DND-41 (cell line): ENCODE measurements around the gene VWC2.

Experiments
- ATAC-seq: fragments of 200-7000 bp; cut with Tn5 transposase; 3 replicates; pipeline ENCODE4 v1.9.1; 2021; ENCODE audit warnings: low read depth; ENCODE audit not compliant: insufficient read depth
- DNase-seq: peaks from one replicate; pipeline ENCODE4 v3.0.0-alpha.2; 2020
- H2AFZ ChIP-seq: 2 replicates; pipeline ENCODE4 v1.6.0; 2012; ENCODE audit warnings: low read depth, low read length
- H3K27ac ChIP-seq: 2 replicates; pipeline ENCODE4 v1.5.1; 2012; ENCODE audit warnings: low read length, inconsistent platforms
- H3K27me3 ChIP-seq: fragments of 200-600 bp; sonication (generic); 2 replicates; pipeline ENCODE4 v1.6.0; 2012; ENCODE audit warnings: low read length, mild to moderate bottlenecking, inconsistent platforms; ENCODE audit not compliant: insufficient read depth, poor library complexity
- H3K36me3 ChIP-seq: 2 replicates; pipeline ENCODE4 v1.5.1; 2012; ENCODE audit warnings: low read length, inconsistent platforms; ENCODE audit not compliant: insufficient read depth
- H3K4me1 ChIP-seq: 2 replicates; pipeline ENCODE4 v1.5.1; 2012; ENCODE audit warnings: mild to moderate bottlenecking, low read length; ENCODE audit not compliant: insufficient read depth
- H3K4me2 ChIP-seq: 2 replicates; pipeline ENCODE4 v1.6.0; 2012; ENCODE audit warnings: mild to moderate bottlenecking, moderate library complexity, low read length, inconsistent platforms; ENCODE audit not compliant: insufficient read depth
- H3K4me3 ChIP-seq, 2 experiments: fragments of 200-600 bp in 1 of 2; shearing (Covaris generic) in 1 of 2; 2 replicates each; pipeline ENCODE4 v1.5.1; 2012 to 2016; ENCODE audit warnings: inconsistent platforms in 2 of 2, low read length in 2 of 2, mild to moderate bottlenecking in 2 of 2, low read depth in 1 of 2, moderate library complexity in 1 of 2
- H3K79me2 ChIP-seq: 2 replicates; pipeline ENCODE4 v1.6.0; 2012; ENCODE audit warnings: low read length, inconsistent platforms; ENCODE audit not compliant: insufficient read depth
- H3K9ac ChIP-seq: 2 replicates; pipeline ENCODE4 v1.6.0; 2012; ENCODE audit warnings: low read depth, mild to moderate bottlenecking, inconsistent platforms, low read length, moderate library complexity
- H3K9me3 ChIP-seq: 2 replicates; pipeline ENCODE4 v1.5.1; 2012; ENCODE audit warnings: low read length, moderate library complexity, mild to moderate bottlenecking, inconsistent platforms; ENCODE audit not compliant: insufficient read depth, severe bottlenecking
- H4K20me1 ChIP-seq: 2 replicates; pipeline ENCODE4 v1.6.0; 2012; ENCODE audit warnings: low read length; ENCODE audit not compliant: insufficient read depth
- EZH2 ChIP-seq: IDR thresholded peaks from 3 replicates; pipeline ENCODE4 v1.6.1; 2012; ENCODE audit warnings: borderline replicate concordance, low read depth, mild to moderate bottlenecking, moderate library complexity, low read length, inconsistent platforms; ENCODE audit not compliant: severe bottlenecking
- TF ChIP-seq, protein P1 (sequence below): IDR thresholded peaks from 2 replicates; pipeline ENCODE4 v1.5.1; 2012; ENCODE audit warnings: borderline replicate concordance, low read length, moderate library complexity, mild to moderate bottlenecking; ENCODE audit not compliant: poor library complexity, severe bottlenecking; ENCODE audit errors: extremely low read depth

VWC2 gene

DNA sequence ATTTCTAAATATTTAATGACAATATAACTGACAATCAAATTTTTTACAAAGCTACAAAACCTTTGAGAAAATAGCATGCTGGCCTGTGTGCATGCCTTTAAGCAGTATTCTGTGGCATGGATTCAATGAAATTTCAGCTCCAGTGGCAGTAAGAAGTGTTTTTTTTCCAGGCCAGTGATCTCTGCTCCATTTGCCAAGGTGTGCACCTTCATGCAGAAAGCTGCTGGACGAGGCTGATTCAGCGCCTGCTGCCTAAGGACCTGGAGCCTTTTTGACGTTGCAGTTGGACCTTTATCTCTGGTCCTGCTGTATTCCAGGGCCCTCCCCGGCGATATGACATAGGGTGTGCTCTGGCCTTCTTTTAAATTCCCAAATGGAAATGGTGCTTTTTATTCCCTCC, 26.6 kb downstream of the VWC2 start:
- Histone ChIP-seq H3K79me2 (no peaks in the 10 kb centered on the region), H3K4me2 (no peak overlapping the region), H2AFZ (no peak overlapping the region), H3K9me3 (no peaks in the 10 kb centered on the region), H3K27ac (no peak overlapping the region), H3K4me1 (no peaks in the 10 kb centered on the region), H3K27me3 (peaks cover 3% of the 10 kb centered on the region), H3K4me3 (no peak overlapping the region), H3K36me3 (no peaks in the 10 kb centered on the region), H3K9ac (no peak overlapping the region), H4K20me1 (no peaks in the 10 kb centered on the region)
- TF ChIP-seq, protein P1, sequence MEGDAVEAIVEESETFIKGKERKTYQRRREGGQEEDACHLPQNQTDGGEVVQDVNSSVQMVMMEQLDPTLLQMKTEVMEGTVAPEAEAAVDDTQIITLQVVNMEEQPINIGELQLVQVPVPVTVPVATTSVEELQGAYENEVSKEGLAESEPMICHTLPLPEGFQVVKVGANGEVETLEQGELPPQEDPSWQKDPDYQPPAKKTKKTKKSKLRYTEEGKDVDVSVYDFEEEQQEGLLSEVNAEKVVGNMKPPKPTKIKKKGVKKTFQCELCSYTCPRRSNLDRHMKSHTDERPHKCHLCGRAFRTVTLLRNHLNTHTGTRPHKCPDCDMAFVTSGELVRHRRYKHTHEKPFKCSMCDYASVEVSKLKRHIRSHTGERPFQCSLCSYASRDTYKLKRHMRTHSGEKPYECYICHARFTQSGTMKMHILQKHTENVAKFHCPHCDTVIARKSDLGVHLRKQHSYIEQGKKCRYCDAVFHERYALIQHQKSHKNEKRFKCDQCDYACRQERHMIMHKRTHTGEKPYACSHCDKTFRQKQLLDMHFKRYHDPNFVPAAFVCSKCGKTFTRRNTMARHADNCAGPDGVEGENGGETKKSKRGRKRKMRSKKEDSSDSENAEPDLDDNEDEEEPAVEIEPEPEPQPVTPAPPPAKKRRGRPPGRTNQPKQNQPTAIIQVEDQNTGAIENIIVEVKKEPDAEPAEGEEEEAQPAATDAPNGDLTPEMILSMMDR: no peak
- TF ChIP-seq EZH2: no peak
- ATAC-seq: no peak
- no peak for DNase-seq

DNA sequence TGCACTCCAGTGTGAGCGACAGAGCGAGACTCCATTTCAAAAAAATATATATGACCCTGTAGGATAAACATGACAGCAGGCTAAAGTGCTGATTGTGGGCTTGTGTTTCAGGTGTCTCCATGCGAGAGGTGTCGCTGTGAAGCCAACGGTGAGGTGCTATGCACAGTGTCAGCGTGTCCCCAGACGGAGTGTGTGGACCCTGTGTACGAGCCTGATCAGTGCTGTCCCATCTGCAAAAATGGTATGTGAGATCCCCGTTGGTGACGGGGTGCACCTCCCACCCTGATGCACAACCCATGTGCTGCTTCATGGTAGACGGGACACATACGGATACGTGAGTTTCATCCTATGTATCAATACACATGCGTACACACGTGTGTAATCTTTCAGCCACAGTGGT, 29.2 kb downstream of the VWC2 start:
- ATAC-seq: no peak
- no peaks in the 10 kb centered on the region for H4K20me1 ChIP-seq
- no peak overlapping the region for H2AFZ ChIP-seq
- no peaks in the 10 kb centered on the region for H3K79me2 ChIP-seq
- H3K27ac ChIP-seq: no peak overlapping the region
- no peak overlapping the region for H3K4me3 ChIP-seq
- no peaks in the 10 kb centered on the region for H3K4me1 ChIP-seq
- H3K36me3 ChIP-seq: no peaks in the 10 kb centered on the region
- H3K4me2 ChIP-seq: no peak overlapping the region
- DNase-seq: no peak
- H3K9ac ChIP-seq: no peak overlapping the region
- TF ChIP-seq, protein P1: no peak
- no peak for TF ChIP-seq EZH2
- peaks cover 6% of the 10 kb centered on the region for H3K27me3 ChIP-seq
- no peaks in the 10 kb centered on the region for H3K9me3 ChIP-seq

DNA sequence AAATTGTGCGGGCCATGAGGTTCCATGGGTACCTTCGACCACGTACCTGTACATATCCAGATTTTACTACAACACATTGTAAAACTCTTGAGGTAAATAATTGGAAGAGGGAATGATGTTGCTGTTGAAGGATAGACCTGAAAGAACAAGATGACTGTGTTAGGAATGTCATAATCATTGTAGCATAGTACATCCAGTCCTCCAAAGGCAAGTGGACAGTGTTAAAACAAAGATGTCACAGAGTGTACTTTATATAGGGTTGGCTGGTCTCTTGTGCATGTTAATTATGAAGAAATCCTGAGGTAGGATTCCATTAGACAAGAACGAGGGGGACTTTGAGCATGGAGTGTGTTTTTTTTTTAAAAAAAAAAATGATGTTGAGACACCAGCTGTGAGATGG, 30.4 kb downstream of the VWC2 start:
- no peaks in the 10 kb centered on the region for H3K36me3 ChIP-seq
- H3K27me3 ChIP-seq: peaks cover 3% of the 10 kb centered on the region
- no peaks in the 10 kb centered on the region for H3K79me2 ChIP-seq
- no peaks in the 10 kb centered on the region for H4K20me1 ChIP-seq
- H3K4me3 ChIP-seq: no peak overlapping the region
- no peaks in the 10 kb centered on the region for H3K4me1 ChIP-seq
- no peak overlapping the region for H3K4me2 ChIP-seq
- H3K9ac ChIP-seq: no peak overlapping the region
- H3K9me3 ChIP-seq: no peaks in the 10 kb centered on the region
- no peak overlapping the region for H3K27ac ChIP-seq
- ATAC-seq (no peak), DNase-seq (no peak)
- TF ChIP-seq, protein P1: no peak
- TF ChIP-seq EZH2: no peak
- no peak overlapping the region for H2AFZ ChIP-seq

DNA sequence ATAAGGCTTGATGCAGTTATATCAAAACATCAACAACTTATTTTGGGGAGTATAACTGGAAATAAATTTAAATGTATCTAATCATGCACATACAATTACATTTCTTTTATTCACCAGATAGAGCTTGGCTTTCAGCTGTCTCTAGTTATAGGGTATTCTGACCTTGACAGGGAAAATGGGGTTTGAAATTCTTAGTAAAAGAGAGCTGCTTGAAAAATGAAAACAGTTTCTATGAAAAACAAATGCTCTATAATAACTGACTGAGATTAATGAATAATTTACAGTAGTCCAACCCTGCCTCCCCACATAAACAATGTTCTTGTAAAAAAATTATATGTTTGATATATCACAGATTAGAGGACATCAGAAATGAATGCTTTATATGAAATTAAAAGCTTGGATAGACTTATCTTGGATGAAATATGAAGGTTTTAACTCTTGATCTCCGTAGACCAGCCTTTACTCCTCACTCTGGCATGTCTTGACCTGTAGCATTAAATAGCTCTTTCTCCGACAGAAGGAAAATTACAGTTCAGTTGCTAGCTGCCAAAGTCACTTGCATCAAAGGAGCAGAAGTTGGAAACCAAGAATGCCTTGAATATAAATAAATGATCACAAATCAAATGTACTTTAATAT, 32.1 kb downstream of the VWC2 start:
- H3K27me3 ChIP-seq: peaks cover 3% of the 10 kb centered on the region
- H3K4me1 ChIP-seq: no peaks in the 10 kb centered on the region
- no peak overlapping the region for H3K9ac ChIP-seq
- H3K27ac ChIP-seq: no peak overlapping the region
- no peaks in the 10 kb centered on the region for H3K79me2 ChIP-seq
- no peaks in the 10 kb centered on the region for H4K20me1 ChIP-seq
- no peak for DNase-seq
- no peaks in the 10 kb centered on the region for H3K9me3 ChIP-seq
- no peak overlapping the region for H2AFZ ChIP-seq
- ATAC-seq: no peak
- no peak overlapping the region for H3K4me3 ChIP-seq
- H3K36me3 ChIP-seq: no peaks in the 10 kb centered on the region
- no peak for TF ChIP-seq EZH2
- TF ChIP-seq, protein P1: no peak
- no peak overlapping the region for H3K4me2 ChIP-seq
